H1 (cell line): ENCODE results near the gene TECR. TPM values are rescaled to one million over a fixed set of nuclear protein-coding genes. Genes with fewer than 3 reads are reported as not detected.

Source experiments
- CTCF ChIA-PET: fragments of 300-600 bp; sonication (Branson Sonifier 250); formaldehyde crosslinking; loops from one replicate; lab custom pipeline; 2021; ENCODE audit not compliant: partially characterized antibody; lab: Charles Lee
- POLR2A ChIA-PET: fragments of 300-600 bp; sonication (Branson Sonifier 250); formaldehyde crosslinking; loops from one replicate; lab custom pipeline; 2021; ENCODE audit warnings: inconsistent platforms; ENCODE audit not compliant: partially characterized antibody; lab: Charles Lee
- DNase-seq, 2 experiments: peaks; one replicate each; pipeline versions ENCODE4 v3.0.0 to v3.0.0-alpha.2; 2010 to 2022; ENCODE audit warnings: low spot score in 2 of 2, low read depth in 1 of 2, mixed read lengths in 1 of 2
- FAIRE-seq: peaks from 2 replicates; lab custom pipeline; 2011; peaks lifted over from hg19 to GRCh38; lab: Jason Lieb, UNC
- H2AFZ ChIP-seq: 2 replicates; pipeline ENCODE4 v1.8.1; 2012; ENCODE audit warnings: low read length, inconsistent platforms
- H2AK5ac ChIP-seq: 2 replicates; pipeline ENCODE4 v1.6.1; 2013; ENCODE audit warnings: low read depth, low read length
- H2BK120ac ChIP-seq: replicated peaks from 2 replicates; pipeline ENCODE3; 2013; ENCODE audit warnings: low read depth, low read length, inconsistent platforms
- H2BK12ac ChIP-seq: 2 replicates; pipeline ENCODE4 v1.6.1; 2013; ENCODE audit warnings: low read depth, low read length
- H2BK15ac ChIP-seq: 2 replicates; pipeline ENCODE4 v1.6.1; 2013; ENCODE audit warnings: low read length
- H2BK20ac ChIP-seq: 2 replicates; pipeline ENCODE4 v1.6.1; 2013; ENCODE audit warnings: low read length
- H2BK5ac ChIP-seq: 2 replicates; pipeline ENCODE4 v1.6.1; 2013; ENCODE audit warnings: low read depth, low read length
- H3K14ac ChIP-seq: 2 replicates; pipeline ENCODE4 v1.6.1; 2013; ENCODE audit warnings: inconsistent platforms; ENCODE audit not compliant: insufficient read length
- H3K18ac ChIP-seq: 2 replicates; pipeline ENCODE4 v1.6.1; 2013; ENCODE audit warnings: low read length; ENCODE audit errors: extremely low read depth
- H3K23ac ChIP-seq: 2 replicates; pipeline ENCODE4 v1.6.1; 2013; ENCODE audit warnings: inconsistent platforms; ENCODE audit not compliant: insufficient read length
- H3K23me2 ChIP-seq: 2 replicates; pipeline ENCODE4 v1.6.1; 2013; ENCODE audit warnings: low read depth, low read length
- H3K27ac ChIP-seq: 2 replicates; pipeline ENCODE4 v1.6.1; 2011; ENCODE audit warnings: low read depth, low read length, inconsistent platforms
- H3K27me3 ChIP-seq, 4 experiments: replicated peaks in 1 of 4; 1 replicate in 1 of 4; 2 replicates in 3 of 4; pipeline versions ENCODE4 v1.6.1 to v1.8.1; 2011 to 2013; ENCODE audit warnings: low read length in 3 of 4, mild to moderate bottlenecking in 3 of 4, inconsistent platforms in 2 of 4, mixed read lengths in 2 of 4, moderate library complexity in 1 of 4; ENCODE audit not compliant: control insufficient read depth in 3 of 4, insufficient read depth in 3 of 4; ENCODE audit errors: extremely low read depth in 1 of 4
- H3K36me3 ChIP-seq, 4 experiments: 2 replicates each; pipeline versions ENCODE4 v1.6.1 to v1.8.1; 2011 to 2013; ENCODE audit warnings: mild to moderate bottlenecking in 4 of 4, low read length in 3 of 4, moderate library complexity in 2 of 4, control low read depth in 1 of 4, inconsistent platforms in 1 of 4; ENCODE audit not compliant: insufficient read depth in 4 of 4, control insufficient read depth in 2 of 4
- H3K4ac ChIP-seq: replicated peaks from 2 replicates; pipeline ENCODE3; 2013; ENCODE audit warnings: low read length, low read depth, mixed read lengths, inconsistent platforms; ENCODE audit not compliant: insufficient read length
- H3K4me1 ChIP-seq, 4 experiments: replicated peaks in 1 of 4; 1 replicate in 1 of 4; 2 replicates in 3 of 4; pipeline versions ENCODE4 v1.6.1 to v1.8.1; 2011 to 2013; ENCODE audit warnings: low read length in 3 of 4, inconsistent platforms in 2 of 4, mixed read lengths in 1 of 4; ENCODE audit not compliant: insufficient read depth in 4 of 4, control insufficient read depth in 3 of 4
- H3K4me2 ChIP-seq, 2 experiments: 2 replicates each; pipeline versions ENCODE4 v1.6.1 to v1.8.1; 2011 to 2013; ENCODE audit warnings: low read depth in 2 of 2, low read length in 2 of 2, control low read depth in 1 of 2, inconsistent platforms in 1 of 2, mild to moderate bottlenecking in 1 of 2; ENCODE audit not compliant: insufficient read depth in 1 of 2
- H3K4me3 ChIP-seq, 4 experiments: fragments of 200-600, 300-600 bp in 1 of 4; sonication (generic), shearing (Covaris generic), sonication (Bioruptor Twin) in 1 of 4; 2 replicates each; pipeline versions ENCODE4 v1.5.1 to v1.8.1; 2011 to 2016; ENCODE audit warnings: low read length in 4 of 4, low read depth in 3 of 4, control low read depth in 2 of 4, inconsistent platforms in 2 of 4, mild to moderate bottlenecking in 2 of 4, mixed read lengths in 1 of 4, moderate library complexity in 1 of 4; ENCODE audit not compliant: insufficient read depth in 2 of 4; ENCODE audit errors: extremely low read depth in 1 of 4
- H3K56ac ChIP-seq: replicated peaks from 2 replicates; pipeline ENCODE3; 2013; ENCODE audit warnings: low read depth, mild to moderate bottlenecking, mixed read lengths, low read length, inconsistent platforms; ENCODE audit not compliant: insufficient read length
- H3K79me1 ChIP-seq: 2 replicates; pipeline ENCODE4 v1.6.1; 2013; ENCODE audit warnings: low read depth, low read length, control low read depth
- H3K79me2 ChIP-seq, 2 experiments: 2 replicates each; pipeline versions ENCODE4 v1.6.1 to v1.8.1; 2012 to 2013; ENCODE audit warnings: low read length in 2 of 2, mild to moderate bottlenecking in 2 of 2, inconsistent platforms in 1 of 2; ENCODE audit not compliant: insufficient read depth in 2 of 2, control insufficient read depth in 1 of 2
- H3K9ac ChIP-seq, 4 experiments: replicated peaks in 1 of 4; 1 replicate in 1 of 4; 2 replicates in 3 of 4; pipeline versions ENCODE4 v1.6.1 to v1.8.1; 2011 to 2013; ENCODE audit warnings: low read depth in 3 of 4, low read length in 3 of 4, control low read depth in 2 of 4, mild to moderate bottlenecking in 2 of 4, moderate library complexity in 2 of 4, inconsistent platforms in 1 of 4; ENCODE audit errors: extremely low read depth in 1 of 4
- H3K9me3 ChIP-seq, 2 experiments: 2 replicates each; pipeline versions ENCODE4 v1.6.1 to v1.8.1; 2012 to 2013; ENCODE audit warnings: mild to moderate bottlenecking in 2 of 2, moderate library complexity in 2 of 2, control low read depth in 1 of 2, inconsistent platforms in 1 of 2, low read depth in 1 of 2, low read length in 1 of 2, mixed read lengths in 1 of 2; ENCODE audit not compliant: insufficient read depth in 2 of 2
- H4K20me1 ChIP-seq, 2 experiments: replicated peaks in 1 of 2; 2 replicates each; pipeline versions ENCODE3 to v1.8.1; 2011 to 2013; ENCODE audit warnings: inconsistent platforms in 2 of 2, low read length in 2 of 2, mild to moderate bottlenecking in 1 of 2; ENCODE audit not compliant: insufficient read depth in 2 of 2, control insufficient read depth in 1 of 2
- H4K5ac ChIP-seq: 2 replicates; pipeline ENCODE4 v1.6.1; 2013; ENCODE audit warnings: low read length, low read depth, mixed read lengths, inconsistent platforms; ENCODE audit not compliant: insufficient read length
- H4K8ac ChIP-seq: 2 replicates; pipeline ENCODE4 v1.8.0; 2013; ENCODE audit warnings: mild to moderate bottlenecking, moderate library complexity, low read length, inconsistent platforms; ENCODE audit not compliant: insufficient read depth; ENCODE audit errors: extremely low read depth
- H4K91ac ChIP-seq: replicated peaks from 2 replicates; pipeline ENCODE3; 2013; ENCODE audit warnings: low read length, mixed read lengths, inconsistent platforms; ENCODE audit not compliant: insufficient read length
- ATF2 ChIP-seq: IDR thresholded peaks from 2 replicates; pipeline ENCODE4 v1.6.1; 2012; ENCODE audit warnings: low read length, inconsistent platforms
- CBX8 ChIP-seq: fragments of 300-800, 300-1000 bp; sonication (generic); IDR thresholded peaks from 2 replicates; pipeline ENCODE4 v1.7.1; 2016; ENCODE audit warnings: low read depth, low read length, borderline replicate concordance
- FOSL1 ChIP-seq: IDR thresholded peaks from 2 replicates; pipeline ENCODE4 v1.6.1; 2011; ENCODE audit warnings: mild to moderate bottlenecking, low read depth, low read length, moderate library complexity; ENCODE audit not compliant: insufficient read depth
- GABPA ChIP-seq: IDR thresholded peaks from 2 replicates; pipeline ENCODE4 v1.6.1; 2011; ENCODE audit warnings: mild to moderate bottlenecking, low read length, moderate library complexity, borderline replicate concordance; ENCODE audit not compliant: insufficient read depth
- GTF2F1 ChIP-seq: IDR thresholded peaks from 2 replicates; pipeline ENCODE4 v1.6.1; 2012; ENCODE audit warnings: low read depth, low read length, improper control_type of control experiment, borderline replicate concordance
- KDM4A ChIP-seq: IDR thresholded peaks from one replicate; pipeline ENCODE4 v1.7.1; 2012; ENCODE audit warnings: low read depth, mild to moderate bottlenecking, moderate library complexity, low read length, inconsistent platforms; ENCODE audit not compliant: severe bottlenecking
- SIX5 ChIP-seq: IDR thresholded peaks from 2 replicates; pipeline ENCODE4 v1.6.1; 2011; ENCODE audit warnings: mild to moderate bottlenecking, low read depth, low read length
- SP4 ChIP-seq: IDR thresholded peaks from 2 replicates; pipeline ENCODE4 v1.6.1; 2012; ENCODE audit warnings: low read length, inconsistent platforms
- TAF7 ChIP-seq: optimal IDR thresholded peaks from 2 replicates; pipeline ENCODE3; 2011; ENCODE audit warnings: low read depth, mild to moderate bottlenecking, inconsistent platforms, low read length, moderate library complexity, borderline replicate concordance
- USF2 ChIP-seq: IDR thresholded peaks from 2 replicates; pipeline ENCODE4 v1.6.1; 2011; ENCODE audit warnings: low read length, improper control_type of control experiment
- WGBS, 2 experiments: shearing (Covaris generic) in 1 of 2; methylation state at CpG; one replicate each; pipeline versions ENCODE4 v1.1.6 to v1.1.7; 2013 to 2015; ENCODE audit warnings: low lambda C conversion rate in 2 of 2, mixed read lengths in 2 of 2, inconsistent platforms in 1 of 2, low coverage in 1 of 2, missing lambda C conversion rate in 1 of 2; ENCODE audit not compliant: insufficient replicate concordance in 2 of 2, insufficient coverage in 1 of 2, insufficient read length in 1 of 2; ENCODE audit errors: extremely low coverage in 1 of 2, missing lambda C conversion rate in 1 of 2; 5-methylcytosine and 5-hydroxymethylcytosine counted together
- polyA plus RNA-seq, 7 experiments: library from polyadenylated mRNA; depleted of rRNA in 3 of 7; stranded (reverse) in 5 of 7; unstranded in 2 of 7; fragments of >200 nt in 5 of 7; fragments of 200-250 nt in 2 of 7; gene quantifications; 1 replicate in 5 of 7; 2 replicates in 1 of 7; 4 replicates in 1 of 7; pipeline versions ENCODE4 v1.2.1 to v1.2.3, GENCODE V29; 2011 to 2013; ENCODE audit warnings: missing spikeins in 2 of 7, mixed read lengths in 2 of 7
- total RNA-seq: library from RNA; stranded (reverse); fragmentation: NEBNext Ultra II Directional; extraction: Animal tissue kit (Norgen Biotek cat#: 25700); gene quantifications from 2 replicates; pipeline ENCODE4 v1.2.1, GENCODE V29; 2021

Gene TECR
- total and polyA plus RNA-seq, 2 of the 8 experiments (the other 6 are each of a cell fraction or from before 2014, with no cell fraction given): 172 to 405 TPM

- Histone ChIP-seq H3K23me2 (no peaks in the 10 kb centered on the region), H2BK20ac (no peak overlapping the region), H2AFZ (no peak overlapping the region), H2AK5ac (no peak overlapping the region), H4K91ac (no peak overlapping the region), H3K9me3 (no peaks in the 10 kb centered on the region), H3K27me3 (no peaks in the 10 kb centered on the region), H3K4me2 (no peak overlapping the region), H3K4me1 (peaks cover 0 to 44% (median 38%) of the 10 kb centered on the region in 4 experiments; a peak in 6 of 7 replicates), H2BK120ac (no peak overlapping the region), H4K5ac (no peak overlapping the region), H3K14ac (no peak overlapping the region), H4K8ac (no peak overlapping the region; the same call in 1 of the 2 replicates), H3K27ac (no peak overlapping the region; the same call in 1 of the 2 replicates), H2BK5ac (peak overlapping the region; percentile 66; the same call in 1 of the 2 replicates), H3K79me1 (peaks cover 7% of the 10 kb centered on the region), H3K4me3 (no peak overlapping the region), H3K18ac (no peak overlapping the region), H3K9ac (no peak overlapping the region), H2BK15ac (no peak overlapping the region), H2BK12ac (no peak overlapping the region), H3K56ac (no peak overlapping the region), H3K36me3 (peaks cover 0 to 15% (median 6%) of the 10 kb centered on the region in 4 experiments; a peak in 3 of 8 replicates), H3K4ac (no peak overlapping the region), H3K23ac (no peak overlapping the region), H3K79me2 (peaks cover 0 to 25% of the 10 kb centered on the region in 2 experiments; a peak in 1 of 4 replicates), H4K20me1 (peaks cover 4 to 16% of the 10 kb centered on the region in 2 experiments)
- WGBS, 2 experiments: 90% methylated on average over 8 of the region's 8 CpGs; no CpG with 5 or more reads in 1 of the 2 experiments
- FAIRE-seq (no peak), DNase-seq (no peak)
- CTCF ChIA-PET: interaction anchor here (2.0 to 3.1 kb wide), 3 partner anchors 10 to 13 kb away, joined by 9 to 13 read pairs (median 10); partner anchors contain the start of gene NDUFB7
- POLR2A ChIA-PET: interaction anchor here (0.6 to 3.2 kb wide), 3 partner anchors 8 to 58 kb away, joined by 3 to 11 read pairs (median 4); partner anchors contain the start of gene NDUFB7
- TF ChIP-seq KDM4A (no peak), TAF7 (no peak), USF2 (no peak), GTF2F1 (no peak), CBX8 (no peak), ATF2 (no peak), SIX5 (no peak), SP4 (no peak), GABPA (no peak), FOSL1 (no peak)
Observed at GRCh38 chr19:14561249-14561648, 31.9 kb downstream of the TECR start.
